GM19238 (cell line): ENCODE results near the gene STK33.
"Not testable (repeated sequence)": the region's sequence is repeated elsewhere in the genome, so short reads cannot be mapped to it uniquely, and the experiment has no call there.

Experiments
- DNase-seq: peaks from one replicate; pipeline ENCODE4 v3.0.0; 2011; ENCODE audit warnings: low spot score; ENCODE audit not compliant: insufficient read length

Gene STK33

DNA sequence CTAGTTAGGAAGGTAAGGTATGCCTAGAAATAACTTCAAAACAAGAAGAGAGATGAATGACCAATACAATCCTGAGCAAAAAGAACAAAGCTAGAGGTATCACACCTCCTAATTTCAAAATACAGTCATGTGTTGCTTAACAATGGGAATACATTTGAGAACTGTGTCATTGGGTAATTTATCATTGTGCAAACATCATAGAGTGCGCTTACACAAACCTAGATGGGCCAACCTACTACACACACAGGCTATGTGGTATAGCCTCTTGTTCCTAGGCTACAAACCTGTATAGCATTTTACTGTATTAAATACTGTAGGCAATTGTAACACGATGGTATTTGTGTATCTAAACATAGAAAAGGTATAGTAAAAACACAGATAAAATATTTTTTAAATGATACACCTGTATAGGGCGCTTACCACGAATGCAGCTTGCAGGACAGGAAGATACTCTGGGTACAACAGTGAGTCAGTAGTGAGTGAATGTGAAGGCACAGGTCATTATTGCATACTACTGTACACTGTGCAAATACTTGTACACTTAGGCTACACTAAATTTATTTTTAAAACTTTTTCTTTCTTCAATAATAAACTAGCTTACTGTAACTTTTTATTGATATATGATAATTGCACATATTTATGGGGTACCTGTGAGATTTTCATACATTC is 48.2 kb downstream of the STK33 start:
- DNase-seq, result no peak

GRCh38 chr11:8544807-8545206 is 49.2 kb downstream of the STK33 start:
- DNase-seq, result no peak

- no peak for DNase-seq
Observed at GRCh38 chr11:8543278-8543677, 50.8 kb downstream of the STK33 start.

DNA sequence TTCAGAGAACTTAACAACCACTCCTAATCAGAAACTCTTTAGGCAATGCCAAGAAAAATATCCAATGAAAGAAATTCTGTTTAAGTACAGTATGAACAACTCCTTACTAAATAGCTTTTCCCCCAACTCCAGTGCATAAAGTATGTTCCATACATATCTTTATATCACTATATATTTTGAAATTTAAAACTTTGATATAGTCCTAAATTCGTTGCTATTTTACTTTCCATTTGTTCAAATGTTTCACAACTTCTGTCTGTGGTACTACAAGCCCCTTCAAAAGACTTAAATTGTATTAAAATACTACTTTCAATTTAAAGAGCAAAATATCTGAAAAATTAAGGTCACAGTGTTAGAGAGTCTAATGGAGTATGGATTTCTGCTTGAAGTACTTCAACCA is 52.6 kb downstream of the STK33 start:
- DNase-seq, result no peak

DNA sequence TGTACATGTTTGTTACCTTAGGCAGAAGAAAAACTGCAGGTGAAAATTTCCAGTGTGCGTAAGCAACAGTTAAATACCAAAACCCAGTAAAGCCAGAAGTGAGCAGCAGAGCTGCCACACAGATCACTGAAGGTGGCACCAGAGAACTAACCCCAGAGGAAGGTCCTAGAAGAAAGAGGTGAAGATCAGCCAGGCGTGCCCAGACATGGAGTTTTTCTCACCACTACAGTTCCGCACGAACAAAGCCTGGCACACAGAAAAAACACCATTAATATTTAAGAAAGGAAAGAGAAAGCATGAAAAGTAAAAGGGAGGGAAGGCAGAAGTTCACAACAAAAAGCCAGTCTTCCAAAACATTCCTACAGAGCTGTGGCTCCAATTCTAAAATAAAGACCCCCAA is 60.7 kb downstream of the STK33 start:
- peak; percentile 16 for DNase-seq

GRCh38 chr11:8532475-8532874 is 61.6 kb downstream of the STK33 start:
- peak; percentile 13 for DNase-seq

GRCh38 chr11:8531982-8532381 is 62.0 kb downstream of the STK33 start:
- no peak for DNase-seq

GRCh38 chr11:8531312-8531711 is 62.7 kb downstream of the STK33 start:
- DNase-seq, result no peak

- no peak for DNase-seq
Observed at GRCh38 chr11:8527939-8528338, 66.1 kb downstream of the STK33 start.

GRCh38 chr11:8523396-8523795 is 70.6 kb downstream of the STK33 start:
- DNase-seq, result no peak

GRCh38 chr11:8512547-8512946 is 81.5 kb downstream of the STK33 start:
- DNase-seq, result no peak

DNA sequence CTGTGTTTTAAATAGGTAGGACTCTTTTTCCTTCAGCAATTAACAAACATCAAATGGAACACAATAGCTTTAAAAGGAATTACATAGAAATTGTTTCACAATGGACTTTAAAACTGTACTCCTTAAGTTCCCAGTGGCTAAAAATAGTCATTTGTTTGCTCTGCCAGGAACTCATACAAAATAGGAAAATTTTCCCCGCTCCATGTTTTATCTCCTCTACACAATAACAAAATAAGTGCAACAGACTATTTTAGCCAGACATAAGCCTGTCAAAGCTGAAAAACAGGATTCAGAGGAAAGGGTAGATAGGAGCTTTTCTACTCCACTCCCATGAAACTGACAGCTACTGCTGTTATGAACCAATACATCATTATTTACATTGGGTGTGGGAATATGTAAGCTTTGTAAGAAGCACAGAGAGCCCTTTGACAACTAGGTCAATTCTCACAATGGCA is 90.1 kb downstream of the STK33 start:
- no peak for DNase-seq

- no peak for DNase-seq
Observed at GRCh38 chr11:8501836-8502235, 92.2 kb downstream of the STK33 start.

- no peak for DNase-seq
Observed at GRCh38 chr11:8488395-8488794, 105.6 kb downstream of the STK33 start.

DNA sequence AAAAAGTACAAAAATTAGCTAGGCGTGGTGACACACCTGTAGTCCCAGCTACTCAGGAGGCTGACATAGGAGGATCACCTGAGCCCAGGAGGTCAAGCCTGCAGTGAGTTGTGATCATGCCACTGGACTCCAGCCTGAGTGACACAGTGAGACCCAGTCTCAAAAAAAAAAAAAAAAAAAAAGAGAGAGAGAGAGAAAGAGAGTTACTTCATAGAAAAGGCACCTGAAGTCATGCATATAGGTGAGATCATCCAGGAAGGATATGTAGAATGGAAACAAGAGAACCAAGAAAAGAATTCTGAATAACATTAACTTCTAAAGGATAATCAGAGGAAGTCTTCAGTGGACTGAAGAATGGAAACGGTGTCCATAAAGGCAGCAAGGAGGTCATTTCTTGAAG is 106.8 kb downstream of the STK33 start:
- no peak for DNase-seq

DNA sequence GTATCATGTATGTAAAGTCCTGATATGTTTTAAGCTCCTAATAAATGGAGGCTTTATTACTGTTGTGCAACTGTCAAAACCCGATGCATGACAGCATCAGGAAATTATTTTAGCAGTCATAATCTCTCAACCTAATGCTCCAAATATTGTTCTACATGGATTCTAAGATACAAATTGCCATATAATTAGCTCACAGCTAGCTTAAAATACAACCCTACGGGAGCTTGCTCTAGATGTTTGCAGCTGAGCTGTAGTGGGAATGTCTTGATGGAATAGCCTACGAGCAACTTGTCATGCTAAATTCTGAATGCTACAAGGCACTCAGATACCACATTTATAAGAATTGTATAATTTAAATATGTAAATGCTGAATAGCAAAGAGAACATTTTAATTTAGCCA is 109.8 kb downstream of the STK33 start:
- DNase-seq, result no peak

DNA sequence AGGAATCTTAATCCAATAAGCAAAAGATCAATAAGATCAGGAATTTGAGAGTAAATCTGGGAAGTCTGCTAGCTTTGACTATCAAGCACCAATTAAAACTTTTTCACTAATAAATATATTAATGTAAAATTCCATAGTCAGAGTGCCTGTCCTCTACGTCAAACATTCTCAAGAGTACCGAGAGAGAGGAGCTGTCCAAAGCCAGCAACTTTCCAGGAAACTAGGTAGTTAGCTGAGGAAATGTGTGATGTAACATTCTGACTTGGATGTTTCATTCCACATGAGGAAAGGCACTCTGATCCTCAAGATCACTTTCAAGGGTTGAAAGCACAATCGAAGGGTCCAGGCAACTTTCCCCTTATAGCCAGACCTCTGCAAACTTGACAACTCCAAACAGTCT is 113.2 kb downstream of the STK33 start:
- no peak for DNase-seq

DNA sequence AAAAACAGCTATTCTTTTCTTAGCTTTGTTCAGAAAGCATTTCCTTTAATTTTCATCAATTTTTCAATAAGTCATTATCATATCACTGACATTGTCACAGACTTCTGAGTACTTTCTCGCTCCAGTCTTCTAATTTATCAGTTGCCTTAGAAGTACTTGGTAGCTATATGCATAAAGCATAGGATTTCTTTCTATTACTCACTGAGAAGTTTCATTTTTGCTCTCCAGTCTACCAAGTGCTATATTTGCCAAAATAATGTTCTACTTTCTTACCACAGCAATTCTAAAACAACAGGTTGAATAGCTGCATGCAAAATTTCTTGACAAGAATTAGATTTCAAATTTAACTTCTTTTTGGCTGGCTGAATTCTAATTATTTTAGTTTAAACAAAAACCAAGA is 116.3 kb downstream of the STK33 start:
- no peak for DNase-seq

- no peak for DNase-seq
Observed at GRCh38 chr11:8477151-8477550, 116.9 kb downstream of the STK33 start.

- not testable (repeated sequence) for DNase-seq
Observed at GRCh38 chr11:8467806-8468205, 126.2 kb downstream of the STK33 start.

GRCh38 chr11:8467356-8467755 is 126.7 kb downstream of the STK33 start:
- not testable (repeated sequence) for DNase-seq

DNA sequence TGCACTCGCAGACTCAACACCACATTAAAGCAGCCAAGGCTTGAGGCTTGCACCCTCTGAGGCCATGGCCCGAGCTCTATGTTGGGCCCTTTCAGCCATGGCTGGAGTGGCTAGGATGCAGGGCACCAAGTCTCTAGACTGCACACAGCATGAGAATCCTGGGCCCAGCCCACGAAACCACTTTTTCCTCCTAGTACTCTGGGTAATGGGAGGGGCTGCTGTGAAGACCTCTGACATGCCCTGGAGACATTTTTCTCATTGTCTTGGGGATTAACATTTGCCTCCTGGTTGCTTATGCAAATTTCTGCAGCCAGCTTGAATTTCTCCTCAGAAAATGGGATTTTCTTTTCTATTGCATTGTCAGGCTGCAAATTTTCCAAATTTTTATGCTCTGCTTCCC is 127.1 kb downstream of the STK33 start:
- DNase-seq, result not testable (repeated sequence)

DNA sequence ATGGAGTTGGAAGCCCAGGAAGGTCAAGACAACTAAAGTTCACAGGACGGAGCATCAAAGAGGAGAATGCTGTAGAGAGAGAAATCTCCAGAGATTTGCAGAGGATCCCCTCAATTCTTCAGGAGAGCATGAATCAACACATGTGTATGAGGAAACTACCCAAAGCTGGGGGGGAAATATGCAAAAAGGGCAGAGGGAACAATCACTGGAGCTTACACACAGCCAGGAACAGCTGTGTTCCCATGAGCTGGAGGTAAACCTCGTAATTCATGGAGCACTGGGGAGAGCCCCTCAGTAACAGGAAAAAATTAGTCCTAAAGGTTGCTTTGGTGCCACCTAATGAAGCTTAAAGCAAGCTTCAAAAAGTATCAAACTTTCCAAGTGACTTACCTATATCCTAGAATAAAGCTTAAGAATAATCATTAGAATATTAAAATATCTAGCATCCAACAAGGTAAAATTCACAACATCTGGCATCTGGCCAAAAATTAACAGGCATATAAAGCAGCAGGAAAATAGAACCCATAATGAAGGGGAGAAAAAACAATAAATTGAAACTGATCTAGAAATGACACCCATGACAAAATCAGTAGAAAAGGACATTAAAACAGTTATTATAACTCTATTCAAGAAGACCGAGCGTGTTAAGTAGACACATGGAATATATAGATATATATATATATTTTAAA is 134.2 kb downstream of the STK33 start:
- DNase-seq, result no peak
